ENCODE measurements around the gene KCNIP1.
A peak's percentile ranks its signal among the peaks of the same experiment; 100 is the strongest.
"Not testable (repeated sequence)": the region's sequence is repeated elsewhere in the genome, so short reads cannot be mapped to it uniquely, and the experiment has no call there.

Gene KCNIP1

GRCh38 chr5:170546282-170546681, 42.5 kb downstream of the KCNIP1 start:
- Mint-ChIP-seq H3K36me3 (ENCODE audit: low read depth) (peaks cover 3% of the 10 kb centered on the region), H3K4me3 (no peak overlapping the region), H3K4me1 (peaks cover 2% of the 10 kb centered on the region), H3K27ac (no peak overlapping the region), H3K27me3 (peaks cover 10% of the 10 kb centered on the region), H3K9me3 (peaks cover 13% of the 10 kb centered on the region)
- no peak for DNase-seq
- no peak for ATAC-seq

- ATAC-seq; H3K27ac Mint-ChIP-seq; H3K36me3 Mint-ChIP-seq (ENCODE audit: low read depth); H3K4me1 Mint-ChIP-seq; H3K4me3 Mint-ChIP-seq; DNase-seq; H3K9me3 Mint-ChIP-seq: not testable (repeated sequence)
- H3K27me3 Mint-ChIP-seq, result peaks cover 23% of the 10 kb centered on the region
Observed at GRCh38 chr5:170550382-170550781, 46.6 kb downstream of the KCNIP1 start.

GRCh38 chr5:170551076-170551475, 47.3 kb downstream of the KCNIP1 start:
- Mint-ChIP-seq H3K27ac (no peak overlapping the region), H3K27me3 (peaks cover 20% of the 10 kb centered on the region), H3K9me3 (no peaks in the 10 kb centered on the region), H3K4me3 (no peak overlapping the region), H3K36me3 (ENCODE audit: low read depth) (no peaks in the 10 kb centered on the region), H3K4me1 (no peaks in the 10 kb centered on the region)
- no peak for ATAC-seq
- no peak for DNase-seq

- H3K4me1 Mint-ChIP-seq, result no peaks in the 10 kb centered on the region
- H3K27me3 Mint-ChIP-seq, result peaks cover 20% of the 10 kb centered on the region
- DNase-seq (no peak), ATAC-seq (no peak)
- no peak overlapping the region for H3K4me3 Mint-ChIP-seq
- H3K9me3 Mint-ChIP-seq, result no peaks in the 10 kb centered on the region
- no peak overlapping the region for H3K27ac Mint-ChIP-seq
- no peaks in the 10 kb centered on the region for H3K36me3 Mint-ChIP-seq (ENCODE audit: low read depth)
Observed at GRCh38 chr5:170551622-170552021, 47.8 kb downstream of the KCNIP1 start.

GRCh38 chr5:170552621-170553115, 48.8 kb downstream of the KCNIP1 start:
- H3K4me3 Mint-ChIP-seq, result no peak overlapping the region
- DNase-seq (no peak), ATAC-seq (no peak)
- H3K4me1 Mint-ChIP-seq, result no peaks in the 10 kb centered on the region
- no peaks in the 10 kb centered on the region for H3K9me3 Mint-ChIP-seq
- no peak overlapping the region for H3K27ac Mint-ChIP-seq
- no peaks in the 10 kb centered on the region for H3K36me3 Mint-ChIP-seq (ENCODE audit: low read depth)
- peaks cover 23% of the 10 kb centered on the region for H3K27me3 Mint-ChIP-seq

- ATAC-seq (no peak), DNase-seq (no peak)
- H3K9me3 Mint-ChIP-seq, result no peaks in the 10 kb centered on the region
- no peak overlapping the region for H3K4me3 Mint-ChIP-seq
- peaks cover 24% of the 10 kb centered on the region for H3K27me3 Mint-ChIP-seq
- H3K27ac Mint-ChIP-seq, result no peak overlapping the region
- H3K4me1 Mint-ChIP-seq, result no peaks in the 10 kb centered on the region
- no peaks in the 10 kb centered on the region for H3K36me3 Mint-ChIP-seq (ENCODE audit: low read depth)
Observed at GRCh38 chr5:170553218-170553617, 49.4 kb downstream of the KCNIP1 start.

- DNase-seq (no peak), ATAC-seq (no peak)
- Mint-ChIP-seq H3K36me3 (ENCODE audit: low read depth) (no peaks in the 10 kb centered on the region), H3K9me3 (no peaks in the 10 kb centered on the region), H3K4me3 (no peak overlapping the region), H3K27ac (no peak overlapping the region), H3K27me3 (peaks cover 25% of the 10 kb centered on the region), H3K4me1 (no peaks in the 10 kb centered on the region)
Observed at GRCh38 chr5:170554521-170555267, 50.9 kb downstream of the KCNIP1 start.

GRCh38 chr5:170557314-170557713, 53.5 kb downstream of the KCNIP1 start:
- Mint-ChIP-seq H3K9me3 (no peaks in the 10 kb centered on the region), H3K4me1 (peaks cover 7% of the 10 kb centered on the region), H3K27ac (no peak overlapping the region), H3K36me3 (ENCODE audit: low read depth) (no peaks in the 10 kb centered on the region), H3K27me3 (peaks cover 43% of the 10 kb centered on the region), H3K4me3 (no peak overlapping the region)
- DNase-seq, result no peak
- no peak for ATAC-seq

- ATAC-seq (no peak), DNase-seq (no peak)
- H3K4me3 Mint-ChIP-seq, result no peak overlapping the region
- H3K36me3 Mint-ChIP-seq (ENCODE audit: low read depth), result no peaks in the 10 kb centered on the region
- no peak overlapping the region for H3K27ac Mint-ChIP-seq
- H3K9me3 Mint-ChIP-seq, result no peaks in the 10 kb centered on the region
- peaks cover 43% of the 10 kb centered on the region for H3K27me3 Mint-ChIP-seq
- H3K4me1 Mint-ChIP-seq, result peaks cover 7% of the 10 kb centered on the region
Observed at GRCh38 chr5:170559296-170559695, 55.5 kb downstream of the KCNIP1 start.

- Mint-ChIP-seq H3K27me3 (peaks cover 49% of the 10 kb centered on the region), H3K4me3 (no peak overlapping the region), H3K4me1 (peaks cover 7% of the 10 kb centered on the region)
Observed at GRCh38 chr5:170560938-170561337, 57.1 kb downstream of the KCNIP1 start.

GRCh38 chr5:170562166-170562874, 58.5 kb downstream of the KCNIP1 start:
- H3K27ac Mint-ChIP-seq, result no peak overlapping the region
- peaks cover 54% of the 10 kb centered on the region for H3K27me3 Mint-ChIP-seq
- no peak overlapping the region for H3K4me3 Mint-ChIP-seq
- DNase-seq, result no peak
- H3K4me1 Mint-ChIP-seq, result peaks cover 7% of the 10 kb centered on the region
- H3K9me3 Mint-ChIP-seq, result no peaks in the 10 kb centered on the region
- no peak for ATAC-seq
- no peaks in the 10 kb centered on the region for H3K36me3 Mint-ChIP-seq (ENCODE audit: low read depth)

More at GRCh38 chr5:170560938-170561337, 57.1 kb downstream of the KCNIP1 start:
- DNase-seq (no peak), ATAC-seq (peak; percentile 43)
- Mint-ChIP-seq H3K9me3 (no peaks in the 10 kb centered on the region), H3K36me3 (ENCODE audit: low read depth) (no peaks in the 10 kb centered on the region), H3K27ac (no peak overlapping the region)

- H3K27me3 Mint-ChIP-seq, result peaks cover 52% of the 10 kb centered on the region
- no peaks in the 10 kb centered on the region for H3K36me3 Mint-ChIP-seq (ENCODE audit: low read depth)
- peaks cover 7% of the 10 kb centered on the region for H3K4me1 Mint-ChIP-seq
- no peak overlapping the region for H3K4me3 Mint-ChIP-seq
- H3K9me3 Mint-ChIP-seq, result no peaks in the 10 kb centered on the region
- no peak overlapping the region for H3K27ac Mint-ChIP-seq
- ATAC-seq (no peak), DNase-seq (no peak)
Observed at GRCh38 chr5:170562875-170563228, 59.0 kb downstream of the KCNIP1 start.

GRCh38 chr5:170563824-170564567, 60.2 kb downstream of the KCNIP1 start:
- Mint-ChIP-seq H3K4me3 (no peak overlapping the region), H3K27me3 (peaks cover 53% of the 10 kb centered on the region), H3K36me3 (ENCODE audit: low read depth) (no peaks in the 10 kb centered on the region), H3K27ac (no peak overlapping the region), H3K9me3 (no peaks in the 10 kb centered on the region), H3K4me1 (peaks cover 7% of the 10 kb centered on the region)
- DNase-seq (no peak), ATAC-seq (no peak)

GRCh38 chr5:170565072-170565471, 61.3 kb downstream of the KCNIP1 start:
- peaks cover 7% of the 10 kb centered on the region for H3K4me1 Mint-ChIP-seq
- no peak overlapping the region for H3K27ac Mint-ChIP-seq
- H3K9me3 Mint-ChIP-seq, result no peaks in the 10 kb centered on the region
- DNase-seq, result no peak
- no peak for ATAC-seq
- peaks cover 56% of the 10 kb centered on the region for H3K27me3 Mint-ChIP-seq
- H3K36me3 Mint-ChIP-seq (ENCODE audit: low read depth), result no peaks in the 10 kb centered on the region
- H3K4me3 Mint-ChIP-seq, result no peak overlapping the region

- no peaks in the 10 kb centered on the region for H3K36me3 Mint-ChIP-seq (ENCODE audit: low read depth)
- H3K9me3 Mint-ChIP-seq, result no peaks in the 10 kb centered on the region
- no peak for DNase-seq
- no peak overlapping the region for H3K4me3 Mint-ChIP-seq
- ATAC-seq, result no peak
- no peak overlapping the region for H3K27ac Mint-ChIP-seq
- H3K4me1 Mint-ChIP-seq, result peaks cover 22% of the 10 kb centered on the region
- H3K27me3 Mint-ChIP-seq, result peaks cover 60% of the 10 kb centered on the region
Observed at GRCh38 chr5:170569101-170569500, 65.3 kb downstream of the KCNIP1 start.
